NCI-H510A (cell line): ENCODE measurements around the gene UBN2.

Experiments used
- DNase-seq: peaks from one replicate; lab custom pipeline; 2025; lab: John Stamatoyannopoulos, UW

Gene UBN2

GRCh38 chr7:139355320-139355719 lies 124.3 kb downstream of the UBN2 start:
- no peak for DNase-seq
